Measurements from ENCODE around the gene DNAH7. TPM values are rescaled to one million over a fixed set of nuclear protein-coding genes. Genes with fewer than 3 reads are reported as not detected.

The DNAH7 gene
- total and polyA plus RNA-seq, 2 of the 8 experiments (the other 6 are each of a cell fraction or from before 2014, with no cell fraction given), result 0.07 to 0.08 TPM

- H2AK5ac ChIP-seq (ENCODE audit: low read depth, low read length), result no peak overlapping the region
- WGBS, 2 experiments (ENCODE audit: extremely low coverage in 1 of 2, insufficient coverage in 1 of 2, insufficient read length in 1 of 2, insufficient replicate concordance in 2 of 2, low coverage in 1 of 2, low lambda C conversion rate in 2 of 2, missing lambda C conversion rate in 1 of 2), result 97% methylated on average over 3 of the region's 3 CpGs; no CpG with 5 or more reads in 1 of the 2 experiments
- no peaks in the 10 kb centered on the region for H3K79me2 ChIP-seq (ENCODE audit: control insufficient read depth in 1 of 2, insufficient read depth in 2 of 2, low read length in 2 of 2)
- POLR2A ChIA-PET (ENCODE audit: partially characterized antibody), result no interaction called here
- H3K27ac ChIP-seq (ENCODE audit: low read depth, low read length), result no peak overlapping the region
- H3K14ac ChIP-seq (ENCODE audit: insufficient read length), result no peak overlapping the region
- no peak overlapping the region for H2BK120ac ChIP-seq (replicated peaks; ENCODE audit: low read depth, low read length)
- no peak overlapping the region for H3K18ac ChIP-seq (ENCODE audit: extremely low read depth, low read length)
- no peak overlapping the region for H2BK15ac ChIP-seq (ENCODE audit: low read length)
- no peak overlapping the region for H3K23ac ChIP-seq (ENCODE audit: insufficient read length)
- CTCF ChIA-PET (ENCODE audit: partially characterized antibody), result interaction anchor here (1.7 to 3.2 kb wide), 2 partner anchors 21 to 32 kb away, joined by 5 to 15 read pairs; partner anchors contain the start of gene DNAH7
- no peak overlapping the region for H2BK5ac ChIP-seq (ENCODE audit: low read depth, low read length)
- H3K4ac ChIP-seq (replicated peaks; ENCODE audit: insufficient read length, low read depth, low read length), result no peak overlapping the region
- FAIRE-seq, result no peak
- H3K79me1 ChIP-seq (ENCODE audit: low read depth, low read length), result no peaks in the 10 kb centered on the region
- no peak overlapping the region for H3K56ac ChIP-seq (replicated peaks; ENCODE audit: insufficient read length, low read depth, low read length)
- H2AFZ ChIP-seq (ENCODE audit: low read length), result no peak overlapping the region
- H4K8ac ChIP-seq (ENCODE audit: extremely low read depth, insufficient read depth, low read length), result no peak overlapping the region
- no peak overlapping the region for H3K4me2 ChIP-seq (ENCODE audit: insufficient read depth in 1 of 2, low read depth in 2 of 2, low read length in 2 of 2)
- no peak overlapping the region for H2BK12ac ChIP-seq (ENCODE audit: low read depth, low read length)
- DNase-seq (ENCODE audit: low read depth in 1 of 2, low spot score in 2 of 2), result no peak
- H4K5ac ChIP-seq (ENCODE audit: insufficient read length, low read depth, low read length), result no peak overlapping the region
- peaks cover 4 to 10% (median 9%) of the 10 kb centered on the region in 4 experiments; a peak in 5 of 7 replicates for H3K4me1 ChIP-seq (replicated peaks in 1 of 4; ENCODE audit: control insufficient read depth in 3 of 4, insufficient read depth in 4 of 4, low read length in 3 of 4)
- H4K20me1 ChIP-seq (replicated peaks in 1 of 2; ENCODE audit: control insufficient read depth in 1 of 2, insufficient read depth in 2 of 2, low read length in 2 of 2), result no peaks in the 10 kb centered on the region
- H4K91ac ChIP-seq (replicated peaks; ENCODE audit: insufficient read length, low read length), result peak overlapping the region; percentile 52
- no peaks in the 10 kb centered on the region for H3K27me3 ChIP-seq (replicated peaks in 1 of 4; ENCODE audit: control insufficient read depth in 3 of 4, extremely low read depth in 1 of 4, insufficient read depth in 3 of 4, low read length in 3 of 4)
- H3K9me3 ChIP-seq (ENCODE audit: insufficient read depth in 2 of 2, low read depth in 1 of 2, low read length in 1 of 2), result no peaks in the 10 kb centered on the region; a peak in 2 of 4 replicates
- no peaks in the 10 kb centered on the region; the same call in 1 of the 2 replicates for H3K23me2 ChIP-seq (ENCODE audit: low read depth, low read length)
- no peaks in the 10 kb centered on the region; a peak in 1 of 8 replicates for H3K36me3 ChIP-seq (ENCODE audit: control insufficient read depth in 2 of 4, insufficient read depth in 4 of 4, low read length in 3 of 4)
- no peak overlapping the region for H3K9ac ChIP-seq (replicated peaks in 1 of 4; ENCODE audit: extremely low read depth in 1 of 4, low read depth in 3 of 4, low read length in 3 of 4)
- H3K4me3 ChIP-seq (ENCODE audit: extremely low read depth in 1 of 4, insufficient read depth in 2 of 4, low read depth in 3 of 4, low read length in 4 of 4), result no peak overlapping the region
- no peak overlapping the region for H2BK20ac ChIP-seq (ENCODE audit: low read length)
- TF ChIP-seq RAD21 (IDR thresholded peaks at IDR 0.05 in 1 of 2, conservative IDR thresholded peaks at IDR 0.05 in 1 of 2; ENCODE audit: low read depth in 2 of 2, low read length in 2 of 2), result no peak
- TF ChIP-seq FOSL1 (IDR thresholded peaks at IDR 0.05; ENCODE audit: insufficient read depth, low read depth, low read length), result no peak
- no peak for TF ChIP-seq USF2 (IDR thresholded peaks at IDR 0.05; ENCODE audit: low read length)
- TF ChIP-seq MAFK (IDR thresholded peaks at IDR 0.05; ENCODE audit: low read depth, low read length), result no peak
- no peak for TF ChIP-seq NANOG (IDR thresholded peaks at IDR 0.05; ENCODE audit: insufficient read depth, low read depth, low read length, poor library complexity, severe bottlenecking)
These were observed 31.3 kb upstream of the DNAH7 start for GRCh38 chr2:196099916-196100315.
